Stimulated activated CD4-positive, alpha-beta T cell treated with anti-CD3 and anti-CD28 coated beads, Interleukin-15, amount 100 ng/mL, for 1 hour (primary cell): Measurements from ENCODE around the gene PSMG1.
"Not testable (repeated sequence)": the region's sequence is repeated elsewhere in the genome, so short reads cannot be mapped to it uniquely, and the experiment has no call there.

Experiments
- DNase-seq, 2 donors: peaks; one replicate each; pipeline ENCODE4 v3.0.0-alpha.2; 2020; ENCODE audit warnings: low read depth in 1 of 2, low spot score in 1 of 2

PSMG1 gene

DNA sequence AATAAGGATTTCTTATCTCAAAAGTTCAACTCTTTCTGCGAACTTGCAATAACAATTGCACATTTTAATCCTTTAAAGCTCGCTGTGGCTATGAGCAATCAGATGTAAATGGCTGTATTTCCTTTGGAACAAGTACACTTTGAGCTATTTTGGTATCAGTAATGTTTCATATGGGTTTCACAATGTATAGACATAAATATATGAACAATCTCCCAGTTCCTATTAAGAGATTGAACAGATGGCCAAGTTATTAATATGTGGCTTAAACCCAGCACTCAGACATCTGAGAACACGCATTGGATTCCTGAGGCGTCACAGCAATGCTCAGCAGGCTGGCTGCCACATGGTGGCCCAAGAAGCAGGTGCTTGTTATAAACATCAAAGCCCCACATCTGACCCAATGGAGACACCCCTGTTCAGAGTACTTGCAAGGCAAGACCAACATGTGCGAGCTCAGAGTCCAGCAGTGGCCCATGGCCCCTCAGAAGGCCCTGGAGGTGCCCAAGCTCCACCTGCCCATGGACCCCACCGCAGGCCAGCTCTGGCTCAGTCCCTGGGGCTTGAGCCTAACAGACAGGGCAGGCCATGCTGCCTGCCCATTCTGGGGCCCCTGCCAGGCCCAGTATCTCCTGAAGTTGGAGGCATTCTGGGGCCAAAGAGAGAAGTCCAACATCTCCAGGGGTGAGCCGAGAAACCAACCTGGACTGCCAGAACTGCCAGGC is 23.7 kb downstream of the PSMG1 start:
- DNase-seq = no peak

DNA sequence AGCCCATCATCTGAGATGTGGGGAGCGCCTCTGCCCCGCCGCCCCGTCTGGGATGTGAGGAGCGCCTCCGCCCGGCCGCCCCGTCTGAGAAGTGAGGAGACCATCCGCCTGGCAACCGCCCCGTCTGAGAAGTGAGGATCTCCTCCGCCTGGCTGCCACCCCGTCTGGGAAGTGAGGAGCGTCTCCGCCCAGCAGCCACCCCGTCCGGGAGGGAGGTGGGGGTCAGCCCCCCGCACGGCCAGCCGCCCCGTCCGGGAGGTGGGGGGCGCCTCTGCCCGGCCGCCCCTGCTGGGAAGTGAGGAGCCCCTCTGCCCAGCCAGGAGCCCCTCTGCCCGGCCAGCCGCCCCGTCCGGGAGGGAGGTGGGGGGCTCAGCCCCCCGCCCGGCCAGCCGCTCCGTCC is 26.0 kb downstream of the PSMG1 start:
- DNase-seq = not testable (repeated sequence)

DNA sequence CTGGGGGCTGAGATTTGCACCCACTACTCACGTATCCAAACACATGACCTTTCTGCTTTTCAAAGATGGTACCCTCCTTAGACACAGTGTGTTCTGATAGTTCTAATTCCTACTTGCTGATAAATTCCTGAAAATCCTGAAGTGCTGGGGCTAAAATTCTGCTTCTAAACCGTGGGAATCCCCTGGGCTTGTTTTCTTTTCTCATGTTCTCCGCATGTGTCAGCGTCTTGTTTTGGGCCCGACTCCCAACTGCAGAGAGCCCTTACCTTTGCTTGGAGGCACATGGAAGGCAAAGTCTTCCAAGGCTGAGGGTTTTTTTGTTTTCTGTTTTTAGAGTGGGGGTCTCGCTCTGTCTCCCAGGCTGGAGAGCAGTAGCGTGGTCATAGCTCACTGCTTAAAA is 27.2 kb downstream of the PSMG1 start:
- no peak for DNase-seq

DNA sequence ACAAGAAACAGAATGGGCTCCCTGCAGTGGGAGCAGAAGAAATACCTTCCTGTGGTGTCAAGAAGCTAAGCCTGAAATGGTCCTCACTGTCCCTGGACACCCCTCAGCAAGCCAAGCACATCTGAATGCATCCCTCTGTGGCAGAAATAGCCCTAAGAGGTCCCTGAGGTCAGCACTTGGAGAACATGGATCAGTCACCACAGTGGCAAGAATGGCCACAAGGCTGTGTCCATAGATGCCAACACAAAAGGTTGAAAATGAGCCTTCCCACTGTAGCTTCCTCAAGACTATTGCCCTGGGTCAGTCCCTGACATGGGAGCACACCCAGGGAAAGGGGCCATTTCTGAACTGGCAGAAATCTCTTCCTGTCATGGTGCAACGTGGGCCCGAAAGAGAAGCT is 27.7 kb downstream of the PSMG1 start:
- no peak for DNase-seq

DNA sequence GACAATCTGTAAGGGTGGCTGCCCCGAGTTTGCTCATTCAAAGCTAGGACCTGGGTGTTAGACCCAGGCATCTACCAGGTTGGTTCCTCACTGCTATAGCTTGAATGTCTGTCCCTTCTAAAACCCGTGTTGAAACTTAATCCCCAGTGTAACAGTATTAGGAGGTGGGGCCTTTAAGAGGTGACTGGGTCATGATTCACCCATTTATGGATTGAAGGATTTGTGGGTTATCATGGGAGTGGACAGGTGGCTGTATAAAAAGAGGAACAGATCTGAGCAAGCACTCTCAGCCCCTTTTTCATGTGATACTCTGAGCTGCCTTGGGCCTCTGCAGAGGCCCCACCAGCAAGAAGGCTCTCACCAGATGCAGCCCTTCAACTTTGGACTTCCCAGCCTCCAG is 29.4 kb downstream of the PSMG1 start:
- no peak for DNase-seq

GRCh38 chr21:39153373-39153772 is 29.9 kb downstream of the PSMG1 start:
- DNase-seq = no peak

DNA sequence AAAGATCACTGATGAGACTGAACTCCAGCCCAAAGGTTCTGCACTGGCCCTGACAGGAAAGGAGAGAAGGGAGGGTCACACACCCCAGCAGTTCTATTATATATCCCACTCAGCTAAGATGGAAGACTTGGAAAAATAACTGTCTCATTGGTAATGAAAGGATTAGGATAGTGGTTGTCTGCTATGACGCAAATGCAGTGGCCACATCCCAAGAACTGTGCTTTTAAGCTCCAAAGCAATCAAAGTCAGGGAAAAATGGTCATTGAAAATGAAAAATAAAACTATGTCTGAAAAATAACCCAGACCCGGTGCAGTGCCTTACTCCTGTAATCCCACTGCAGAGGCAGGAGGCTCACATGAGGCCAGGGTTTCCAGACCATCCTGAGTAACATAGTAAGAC is 31.0 kb downstream of the PSMG1 start:
- DNase-seq = no peak

DNA sequence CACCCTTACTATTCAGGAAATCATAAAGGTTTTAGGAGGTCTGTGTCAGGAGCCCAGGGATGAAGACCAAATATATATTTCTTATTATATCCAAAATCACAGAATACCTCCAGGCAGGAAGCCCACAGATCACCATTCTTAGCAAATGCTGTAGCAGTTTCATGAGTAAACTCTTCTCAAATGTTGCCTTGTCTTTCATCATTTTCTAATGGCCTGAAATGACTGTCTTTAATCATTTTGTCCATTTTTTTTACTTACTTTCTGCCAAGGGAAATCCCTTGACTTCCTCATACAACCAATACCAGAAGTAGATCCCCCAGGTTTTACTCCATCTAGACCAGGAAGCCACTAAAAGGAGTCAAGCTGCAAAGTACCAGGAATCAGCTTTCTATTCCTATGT is 32.4 kb downstream of the PSMG1 start:
- DNase-seq = no peak

DNA sequence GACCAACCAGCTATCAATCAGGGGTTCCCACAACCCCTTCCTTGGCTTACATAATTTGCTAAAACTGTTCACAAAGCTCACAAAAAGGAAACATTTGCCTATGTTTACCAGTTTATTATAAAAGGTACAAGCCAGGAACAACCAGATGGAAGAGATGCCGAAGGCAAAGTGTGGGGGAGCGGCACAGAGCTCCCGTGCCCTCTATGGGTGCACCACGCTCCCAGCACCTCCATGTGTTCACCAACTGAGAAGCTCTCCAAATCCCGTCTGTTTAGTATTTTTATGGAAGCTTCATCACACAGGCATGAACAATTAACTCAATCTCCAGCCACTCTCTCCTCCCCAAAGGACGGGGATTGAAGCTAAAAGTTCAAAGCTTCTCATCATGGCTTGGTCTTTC is 32.9 kb downstream of the PSMG1 start:
- DNase-seq = no peak

DNA sequence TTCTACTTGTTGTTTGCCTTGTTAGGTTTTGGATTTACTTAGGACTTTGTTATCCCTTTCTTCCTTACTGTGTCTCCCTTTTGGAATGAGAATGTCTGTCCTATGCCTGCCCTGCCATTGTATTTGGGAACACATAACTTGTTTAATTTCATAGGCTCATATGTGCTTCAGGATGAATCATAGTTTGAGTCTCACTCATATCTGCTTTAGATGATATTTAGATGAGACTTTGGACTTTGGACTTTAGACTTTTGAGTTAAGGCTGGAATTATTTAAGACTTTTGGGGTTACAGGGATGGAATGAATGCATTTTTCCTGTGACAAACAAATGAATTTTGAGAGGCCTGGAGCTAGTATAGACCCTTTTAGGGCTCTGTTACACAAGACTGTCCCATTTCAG is 33.4 kb downstream of the PSMG1 start:
- DNase-seq = no peak

DNA sequence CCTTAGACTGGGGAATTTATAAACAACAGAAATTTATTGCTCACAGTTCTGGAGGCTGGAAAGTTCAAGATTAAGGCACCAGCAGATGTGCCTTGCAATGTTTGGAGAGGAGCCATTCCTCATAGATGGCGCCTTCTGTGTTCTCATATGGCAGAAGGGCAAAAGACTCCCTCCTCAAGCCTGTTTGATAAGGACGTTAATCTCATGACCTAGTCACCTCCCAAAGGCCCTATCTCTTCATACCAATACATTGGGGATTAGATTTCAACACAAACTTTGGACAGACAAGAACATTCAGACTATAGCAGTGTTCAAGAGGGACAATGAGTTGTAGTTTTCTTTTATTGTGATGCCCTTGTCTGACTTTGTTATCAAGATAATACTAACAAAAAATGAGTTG is 34.3 kb downstream of the PSMG1 start:
- DNase-seq = no peak

DNA sequence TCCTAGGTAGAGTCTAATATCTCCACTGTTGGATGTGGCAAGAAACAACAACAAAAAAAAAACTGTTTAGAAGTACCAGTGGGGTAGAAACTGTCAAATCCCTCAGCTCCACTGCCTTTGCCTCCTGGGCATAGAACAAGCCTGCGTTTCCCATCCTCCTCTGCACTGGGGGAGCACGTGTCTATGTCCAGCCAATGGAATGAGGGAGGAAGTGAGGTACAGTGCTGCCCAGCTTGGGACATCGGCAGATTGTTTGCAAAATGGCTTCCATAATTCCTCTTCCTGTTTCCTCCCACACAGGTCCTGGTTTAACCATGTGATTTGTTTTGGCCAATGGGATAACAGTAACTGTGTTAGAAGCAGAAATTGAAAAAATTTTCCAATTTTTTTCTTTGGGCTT is 39.1 kb downstream of the PSMG1 start:
- DNase-seq = no peak

GRCh38 chr21:39142972-39143371 is 40.3 kb downstream of the PSMG1 start:
- no peak for DNase-seq

DNA sequence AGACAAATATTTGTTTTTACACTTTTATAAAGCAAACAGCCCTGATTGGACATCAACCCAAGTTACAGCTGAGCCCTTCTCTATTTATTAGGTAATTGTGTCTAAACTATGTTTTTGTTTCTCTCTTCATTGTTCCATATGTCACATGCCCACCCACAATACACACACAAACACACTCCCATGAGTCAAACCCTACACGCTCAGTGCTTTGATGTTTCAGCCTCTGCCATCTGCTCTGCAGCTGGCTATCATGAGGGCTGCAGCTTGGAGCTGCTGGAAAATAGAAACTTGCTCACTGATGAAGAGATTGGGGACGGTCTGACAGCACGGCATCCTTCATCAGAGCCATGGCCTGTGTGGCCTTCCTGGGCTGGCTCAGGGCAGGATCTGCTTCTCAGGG is 41.7 kb downstream of the PSMG1 start:
- no peak for DNase-seq

- no peak for DNase-seq
Measured at GRCh38 chr21:39137248-39138178, 45.7 kb downstream of the PSMG1 start.

GRCh38 chr21:39136711-39137110 is 46.5 kb downstream of the PSMG1 start:
- no peak for DNase-seq

DNA sequence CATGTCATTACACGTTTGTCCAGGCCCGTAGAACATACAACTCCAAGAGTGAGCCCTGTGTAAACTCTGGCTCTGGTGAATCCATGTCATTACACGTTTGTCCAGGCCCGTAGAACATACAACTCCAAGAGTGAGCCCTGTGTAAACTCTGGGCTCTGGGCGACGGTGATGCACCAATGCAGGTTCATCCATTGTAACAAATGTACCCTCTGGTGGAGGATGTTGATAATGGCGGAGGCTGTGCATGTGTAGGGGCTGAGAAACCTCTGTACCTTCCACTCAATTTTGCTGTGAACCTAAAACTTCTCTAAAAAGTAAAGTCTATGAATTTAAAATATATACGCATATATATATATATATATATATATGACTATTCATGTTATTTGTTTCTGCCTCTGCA is 47.1 kb downstream of the PSMG1 start:
- DNase-seq = not testable (repeated sequence)

DNA sequence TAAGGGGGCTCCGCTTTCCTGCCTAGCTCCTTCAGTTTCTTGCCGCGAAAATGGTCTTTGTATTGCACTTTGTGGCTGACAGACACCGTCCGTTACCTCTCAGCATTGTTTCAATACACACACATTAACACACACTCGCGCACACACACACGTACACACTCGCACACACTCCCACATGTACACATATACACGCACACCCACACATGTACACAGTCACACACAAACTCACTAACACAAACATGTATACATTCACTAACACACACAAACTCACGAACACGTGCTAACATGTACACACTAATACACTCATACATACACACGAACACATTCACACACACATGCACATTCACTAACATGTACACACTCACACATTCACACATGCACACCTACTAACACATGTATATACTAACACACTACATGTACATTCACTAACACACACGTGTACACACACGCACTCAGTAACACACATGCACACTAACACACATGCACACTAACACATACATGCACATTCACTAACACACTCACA is 48.9 kb downstream of the PSMG1 start:
- DNase-seq = no peak

DNA sequence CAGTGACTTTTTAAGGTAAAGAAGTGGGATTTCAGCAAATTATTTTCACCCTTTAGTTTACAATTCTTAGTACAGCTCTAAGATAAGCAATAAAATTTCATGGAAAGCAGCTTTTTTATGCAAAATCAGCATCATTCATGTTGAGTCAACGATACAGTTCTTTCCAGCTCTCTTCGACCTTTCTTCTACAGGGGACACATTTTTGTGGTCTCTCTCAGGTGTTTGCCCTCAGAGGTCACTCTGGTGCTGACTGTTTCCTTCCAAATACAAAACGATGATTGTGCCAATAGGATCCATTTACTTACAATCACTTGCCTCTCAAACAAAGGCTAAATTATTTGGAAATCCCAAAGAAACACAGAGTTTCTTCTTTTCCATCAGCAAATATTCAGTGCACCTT is 51.0 kb downstream of the PSMG1 start:
- DNase-seq = no peak

DNA sequence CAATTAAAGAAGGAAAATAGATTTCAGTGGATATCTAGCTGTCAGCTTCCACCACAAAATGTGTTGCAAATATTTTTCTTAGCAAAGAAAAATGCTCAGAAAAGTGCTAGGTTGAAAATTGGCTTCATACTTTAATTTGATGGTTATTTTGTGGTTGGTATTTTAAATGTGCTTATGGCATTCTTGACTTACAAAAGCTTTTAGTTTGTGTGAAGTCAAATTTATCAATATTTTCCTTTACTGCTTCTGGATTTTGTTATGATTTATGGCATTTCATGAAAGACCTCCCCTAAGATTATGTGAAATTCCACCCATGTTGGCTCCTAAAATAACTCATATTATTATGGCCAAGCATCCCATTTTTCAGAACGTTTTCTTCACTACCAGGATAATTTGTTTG is 51.5 kb downstream of the PSMG1 start:
- DNase-seq = no peak

DNA sequence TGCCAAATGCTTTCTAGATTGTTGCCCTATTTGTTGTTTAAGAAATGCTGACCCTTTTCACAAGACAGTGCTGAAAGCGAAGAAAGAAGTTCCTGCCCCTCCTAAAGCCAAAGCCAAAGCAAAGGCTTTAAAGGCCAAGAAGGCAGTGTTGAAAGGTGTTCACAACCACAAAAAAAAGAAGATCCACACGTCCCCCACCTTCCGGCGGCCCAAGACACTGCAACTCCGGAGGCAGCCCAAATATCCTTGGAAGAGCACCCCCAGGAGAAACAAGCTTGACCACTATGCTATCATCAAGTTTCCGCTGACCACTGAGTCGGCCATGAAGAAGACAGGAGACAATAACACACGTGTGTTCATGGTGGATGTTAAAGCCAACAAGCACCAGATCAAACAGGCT is 55.7 kb downstream of the PSMG1 start:
- no peak for DNase-seq

- no peak for DNase-seq
Measured at GRCh38 chr21:39126486-39126806, 56.8 kb downstream of the PSMG1 start.
